ENCODE measurements around the gene COPG1. TPM values are rescaled to one million over a fixed set of nuclear protein-coding genes. Genes with fewer than 3 reads are reported as not detected.

COPG1 gene
- total and polyA plus RNA-seq, 2 of the 4 experiments (the other 2 are of a cell fraction), result 203 to 446 TPM

- Histone ChIP-seq H3K27ac (ENCODE audit: insufficient read depth, low read length) (no peak overlapping the region), H3K9ac (ENCODE audit: low read depth, low read length) (no peak overlapping the region), H3K14ac (replicated peaks; ENCODE audit: low read depth, low read length) (no peak overlapping the region), H3K4me1 (ENCODE audit: control insufficient read depth, insufficient read depth, low read length) (peaks cover 2% of the 10 kb centered on the region; the same call in 1 of the 2 replicates), H3K9me1 (ENCODE audit: insufficient read depth, low read length) (peaks cover 4% of the 10 kb centered on the region; the same call in 1 of the 2 replicates), H2BK15ac (ENCODE audit: low read depth, low read length) (no peak overlapping the region), H3K18ac (ENCODE audit: low read depth, low read length) (no peak overlapping the region), H2AK5ac (ENCODE audit: low read depth, low read length) (no peak overlapping the region), H2BK20ac (ENCODE audit: low read depth, low read length) (no peak overlapping the region), H2AFZ (replicated peaks; ENCODE audit: low read length, poor library complexity) (no peak overlapping the region), H3K4me2 (ENCODE audit: low read depth, low read length) (no peak overlapping the region), H3K56ac (ENCODE audit: extremely low read depth, insufficient read depth, low read length) (no peak overlapping the region), H4K8ac (ENCODE audit: low read depth in 2 of 2, low read length in 2 of 2) (no peak overlapping the region), H3K27me3 (ENCODE audit: control insufficient read depth, insufficient read depth, low read length) (no peaks in the 10 kb centered on the region), H4K91ac (ENCODE audit: insufficient read depth, low read depth, low read length) (no peak overlapping the region), H2BK5ac (ENCODE audit: low read depth, low read length, poor library complexity, severe bottlenecking) (no peak overlapping the region), H2AK9ac (replicated peaks; ENCODE audit: low read depth, low read length, poor library complexity) (no peak overlapping the region), H4K5ac (ENCODE audit: low read depth, low read length) (no peak overlapping the region), H4K20me1 (ENCODE audit: insufficient read depth, low read length) (no peaks in the 10 kb centered on the region), H3K4me3 (ENCODE audit: insufficient read depth, low read depth, low read length) (no peak overlapping the region), H3K79me1 (ENCODE audit: low read depth in 1 of 2, low read length in 2 of 2) (no peaks in the 10 kb centered on the region), H3K9me3 (ENCODE audit: control insufficient read depth, insufficient read depth, low read length) (no peaks in the 10 kb centered on the region), H3K36me3 (ENCODE audit: control insufficient read depth, insufficient read depth, low read length) (no peaks in the 10 kb centered on the region), H3K4ac (ENCODE audit: low read depth, low read length) (no peak overlapping the region), H2BK120ac (ENCODE audit: low read depth, low read length) (no peak overlapping the region), H3K23ac (ENCODE audit: low read depth, low read length) (no peak overlapping the region)
- in situ Hi-C loops (cut with MboI; ENCODE audit: low sequenced_read_pairs) (no loop called here), intact Hi-C loops (cut with micrococcal nuclease) (no loop called here), dilution Hi-C loops (cut with HindIII; ENCODE audit: low sequenced_read_pairs, unreplicated experiment) (no loop called here)
- no TSS peak for BruUV-seq (replicated peaks)
- no CpG with 5 or more reads among the region's 2 CpGs for WGBS, 2 experiments (ENCODE audit: extremely low coverage in 2 of 2, insufficient read length in 1 of 2)
- no peak for DNase-seq
- no peak for TF ChIP-seq SMC3 (IDR thresholded peaks at IDR 0.05; ENCODE audit: low read depth, low read length)
- no peak for TF ChIP-seq BHLHE40 (IDR thresholded peaks at IDR 0.05; ENCODE audit: low read depth, low read length)
- no peak for TF ChIP-seq ELK1 (IDR thresholded peaks at IDR 0.05; ENCODE audit: borderline replicate concordance, low read depth, low read length)
- TF ChIP-seq RCOR1 (IDR thresholded peaks at IDR 0.05; ENCODE audit: insufficient replicate concordance, low read length), result no peak
- TF ChIP-seq, protein P1, sequence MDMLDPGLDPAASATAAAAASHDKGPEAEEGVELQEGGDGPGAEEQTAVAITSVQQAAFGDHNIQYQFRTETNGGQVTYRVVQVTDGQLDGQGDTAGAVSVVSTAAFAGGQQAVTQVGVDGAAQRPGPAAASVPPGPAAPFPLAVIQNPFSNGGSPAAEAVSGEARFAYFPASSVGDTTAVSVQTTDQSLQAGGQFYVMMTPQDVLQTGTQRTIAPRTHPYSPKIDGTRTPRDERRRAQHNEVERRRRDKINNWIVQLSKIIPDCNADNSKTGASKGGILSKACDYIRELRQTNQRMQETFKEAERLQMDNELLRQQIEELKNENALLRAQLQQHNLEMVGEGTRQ (IDR thresholded peaks at IDR 0.05; ENCODE audit: low read depth, low read length), result no peak
- TF ChIP-seq RAD21 (IDR thresholded peaks at IDR 0.05; ENCODE audit: low read length), result no peak
- no peak for TF ChIP-seq FOS (IDR thresholded peaks at IDR 0.05; ENCODE audit: low read depth, low read length)
- no peak for TF ChIP-seq POLR2A (IDR thresholded peaks at IDR 0.05; ENCODE audit: low read depth, low read length)
- no peak for TF ChIP-seq MAFK (IDR thresholded peaks at IDR 0.05; ENCODE audit: low read depth, low read length)
- TF ChIP-seq NFE2L2 (IDR thresholded peaks at IDR 0.05; ENCODE audit: low read depth, low read length), result no peak
- TF ChIP-seq CEBPB (IDR thresholded peaks at IDR 0.05; ENCODE audit: low read depth, low read length), result no peak
- no peak for TF ChIP-seq CHD1 (IDR thresholded peaks at IDR 0.05; ENCODE audit: low read depth, low read length)
- TF ChIP-seq RFX5 (IDR thresholded peaks at IDR 0.05; ENCODE audit: low read depth, low read length), result no peak
- no peak for TF ChIP-seq CTCF (conservative IDR thresholded peaks at IDR 0.05; ENCODE audit: low read depth, low read length)
- TF ChIP-seq MAZ (IDR thresholded peaks at IDR 0.05; ENCODE audit: borderline replicate concordance, low read depth, low read length), result no peak
- TF ChIP-seq MXI1 (IDR thresholded peaks at IDR 0.05; ENCODE audit: borderline replicate concordance, low read depth, low read length), result no peak
- ChIA-PET POLR2A (ENCODE audit: unreplicated experiment) (no interaction called here), CTCF (no interaction called here)
- no peak for ATAC-seq (ENCODE audit: low read depth)
Observed at GRCh38 chr3:129204473-129204872, 44.9 kb upstream of the COPG1 start.

Measured in IMR-90 (cell line).